ENCODE data around the gene HOMER2.

Gene HOMER2

DNA sequence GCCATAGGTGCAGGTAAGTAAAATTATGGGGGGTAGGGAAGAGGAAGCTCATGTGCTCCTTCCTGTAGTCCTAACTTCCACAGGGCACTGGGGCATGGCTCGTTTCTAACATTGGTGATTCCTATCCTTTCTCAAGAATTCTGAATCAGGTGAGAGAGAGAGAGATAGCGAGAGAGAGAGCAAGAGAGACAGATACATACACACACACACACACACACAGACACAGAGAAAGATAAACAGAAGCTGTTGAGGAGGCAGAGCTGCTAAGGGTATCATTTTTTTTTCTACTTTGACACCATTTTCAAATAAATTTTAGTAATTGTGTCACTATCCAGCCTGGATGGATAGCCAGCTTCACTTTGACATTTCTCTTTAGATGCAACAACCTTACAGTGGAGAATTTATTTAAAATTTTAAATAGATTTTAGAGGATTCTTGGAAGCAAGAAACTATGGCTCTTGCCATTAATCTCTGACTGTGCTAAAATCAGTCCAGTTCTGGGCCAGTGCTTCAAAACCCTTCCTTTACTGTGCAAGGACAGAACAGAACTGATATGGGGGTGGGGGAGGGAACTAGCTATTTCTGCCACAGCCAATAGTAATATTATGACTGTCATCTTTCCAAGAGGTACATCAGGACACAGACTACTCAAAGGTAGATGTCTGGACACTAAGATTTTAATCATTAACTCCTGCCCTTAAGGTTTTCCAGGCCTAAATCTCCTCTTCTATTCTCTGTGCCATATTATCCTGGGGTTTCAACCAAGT, 18.9 kb upstream of the HOMER2 start:
- H3K9me2 ChIP-seq (replicated peaks; ENCODE audit: low read depth, low read length): no peaks in the 10 kb centered on the region
- H3K4me2 ChIP-seq (ENCODE audit: low read depth, low read length, poor library complexity, severe bottlenecking): no peak overlapping the region
- H3K79me2 ChIP-seq (ENCODE audit: insufficient read depth, low read length): no peaks in the 10 kb centered on the region
- no peak overlapping the region for H3K9ac ChIP-seq (ENCODE audit: low read depth, low read length, poor library complexity, severe bottlenecking)
- no peak overlapping the region for H3K4me3 ChIP-seq (ENCODE audit: low read length, poor library complexity, severe bottlenecking)
- no peaks in the 10 kb centered on the region for H3K27me3 ChIP-seq (ENCODE audit: insufficient read depth, low read length, poor library complexity, severe bottlenecking)
- TF ChIP-seq EZH2phosphoT487 (IDR thresholded peaks at IDR 0.05; ENCODE audit: borderline replicate concordance): no peak
- TF ChIP-seq, protein P1, sequence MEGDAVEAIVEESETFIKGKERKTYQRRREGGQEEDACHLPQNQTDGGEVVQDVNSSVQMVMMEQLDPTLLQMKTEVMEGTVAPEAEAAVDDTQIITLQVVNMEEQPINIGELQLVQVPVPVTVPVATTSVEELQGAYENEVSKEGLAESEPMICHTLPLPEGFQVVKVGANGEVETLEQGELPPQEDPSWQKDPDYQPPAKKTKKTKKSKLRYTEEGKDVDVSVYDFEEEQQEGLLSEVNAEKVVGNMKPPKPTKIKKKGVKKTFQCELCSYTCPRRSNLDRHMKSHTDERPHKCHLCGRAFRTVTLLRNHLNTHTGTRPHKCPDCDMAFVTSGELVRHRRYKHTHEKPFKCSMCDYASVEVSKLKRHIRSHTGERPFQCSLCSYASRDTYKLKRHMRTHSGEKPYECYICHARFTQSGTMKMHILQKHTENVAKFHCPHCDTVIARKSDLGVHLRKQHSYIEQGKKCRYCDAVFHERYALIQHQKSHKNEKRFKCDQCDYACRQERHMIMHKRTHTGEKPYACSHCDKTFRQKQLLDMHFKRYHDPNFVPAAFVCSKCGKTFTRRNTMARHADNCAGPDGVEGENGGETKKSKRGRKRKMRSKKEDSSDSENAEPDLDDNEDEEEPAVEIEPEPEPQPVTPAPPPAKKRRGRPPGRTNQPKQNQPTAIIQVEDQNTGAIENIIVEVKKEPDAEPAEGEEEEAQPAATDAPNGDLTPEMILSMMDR (conservative IDR thresholded peaks at IDR 0.05; ENCODE audit: low read length): no peak
- H3K36me3 ChIP-seq (ENCODE audit: insufficient read depth, low read length): no peaks in the 10 kb centered on the region
- no peak overlapping the region for H2AFZ ChIP-seq (ENCODE audit: low read length)
- no peaks in the 10 kb centered on the region for H3K4me1 ChIP-seq (ENCODE audit: insufficient read depth, low read length, poor library complexity, severe bottlenecking)
- no peaks in the 10 kb centered on the region for H3F3A ChIP-seq (ENCODE audit: low read depth)
- no peaks in the 10 kb centered on the region for H3K9me3 ChIP-seq (ENCODE audit: insufficient read depth, low read depth, low read length)
- H4K20me1 ChIP-seq (ENCODE audit: insufficient read depth, low read length, poor library complexity, severe bottlenecking): no peaks in the 10 kb centered on the region

DNA sequence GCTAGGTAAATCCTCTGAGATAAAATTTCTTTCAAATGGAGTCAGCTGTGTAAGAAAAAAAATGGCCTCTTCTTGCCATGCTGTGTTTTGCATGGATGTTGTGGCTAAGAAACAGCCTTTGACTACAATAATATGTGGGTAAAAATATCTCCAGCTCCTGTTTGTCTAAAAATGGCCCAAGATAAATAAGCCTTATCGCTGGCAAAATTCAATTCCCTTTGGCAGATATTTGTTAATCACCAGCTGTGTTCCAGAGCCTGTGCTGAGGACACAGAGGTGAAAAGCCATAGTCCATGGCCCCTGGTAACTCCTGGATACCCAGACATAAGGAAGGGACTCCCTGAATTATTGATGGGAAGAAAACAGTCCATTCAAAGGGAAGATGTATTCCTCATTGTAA, 18.2 kb upstream of the HOMER2 start:
- H3K4me1 ChIP-seq (ENCODE audit: insufficient read depth, low read length, poor library complexity, severe bottlenecking): no peaks in the 10 kb centered on the region
- no peaks in the 10 kb centered on the region for H3F3A ChIP-seq (ENCODE audit: low read depth)
- no peak overlapping the region for H2AFZ ChIP-seq (ENCODE audit: low read length)
- no peak overlapping the region for H3K4me2 ChIP-seq (ENCODE audit: low read depth, low read length, poor library complexity, severe bottlenecking)
- H4K20me1 ChIP-seq (ENCODE audit: insufficient read depth, low read length, poor library complexity, severe bottlenecking): no peaks in the 10 kb centered on the region
- no peak overlapping the region for H3K9ac ChIP-seq (ENCODE audit: low read depth, low read length, poor library complexity, severe bottlenecking)
- no peak overlapping the region for H3K4me3 ChIP-seq (ENCODE audit: low read length, poor library complexity, severe bottlenecking)
- no peaks in the 10 kb centered on the region for H3K27me3 ChIP-seq (ENCODE audit: insufficient read depth, low read length, poor library complexity, severe bottlenecking)
- no peaks in the 10 kb centered on the region for H3K9me2 ChIP-seq (replicated peaks; ENCODE audit: low read depth, low read length)
- no peaks in the 10 kb centered on the region for H3K79me2 ChIP-seq (ENCODE audit: insufficient read depth, low read length)
- no peaks in the 10 kb centered on the region for H3K9me3 ChIP-seq (ENCODE audit: insufficient read depth, low read depth, low read length)
- TF ChIP-seq, protein P1 (conservative IDR thresholded peaks at IDR 0.05; ENCODE audit: low read length): no peak
- no peak for TF ChIP-seq EZH2phosphoT487 (IDR thresholded peaks at IDR 0.05; ENCODE audit: borderline replicate concordance)
- no peaks in the 10 kb centered on the region for H3K36me3 ChIP-seq (ENCODE audit: insufficient read depth, low read length)

DNA sequence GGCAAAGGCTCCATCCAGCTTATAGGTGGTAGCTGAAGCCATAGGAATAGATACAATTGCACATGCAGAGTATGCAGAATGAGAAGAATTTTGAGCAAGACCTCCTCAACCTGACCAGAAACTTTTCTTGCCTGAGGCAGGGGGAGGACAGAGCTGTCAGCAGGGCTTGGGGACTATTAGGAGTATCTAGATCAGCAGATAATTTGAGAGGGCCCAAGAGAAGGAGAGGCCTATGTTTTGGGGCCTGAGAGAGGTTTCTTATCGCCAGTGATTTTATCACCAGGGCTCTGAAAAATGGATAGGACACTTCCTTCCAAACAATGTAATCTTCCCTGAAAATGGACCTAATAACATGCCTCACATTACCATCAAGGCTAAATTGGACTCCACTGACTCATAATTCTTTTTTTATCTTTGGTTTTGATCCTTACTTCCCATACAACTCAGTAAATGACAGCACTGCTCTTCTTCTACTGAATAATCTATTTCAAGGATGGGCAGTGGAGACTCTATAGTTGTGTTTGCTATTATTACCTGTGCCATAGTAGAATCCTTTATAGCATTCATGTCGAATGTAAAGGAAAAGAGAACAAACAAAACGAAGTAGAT, 17.7 kb upstream of the HOMER2 start:
- H2AFZ ChIP-seq (ENCODE audit: low read length): no peak overlapping the region
- H3K9ac ChIP-seq (ENCODE audit: low read depth, low read length, poor library complexity, severe bottlenecking): no peak overlapping the region
- H3K79me2 ChIP-seq (ENCODE audit: insufficient read depth, low read length): no peaks in the 10 kb centered on the region
- no peaks in the 10 kb centered on the region for H3F3A ChIP-seq (ENCODE audit: low read depth)
- H3K4me2 ChIP-seq (ENCODE audit: low read depth, low read length, poor library complexity, severe bottlenecking): no peak overlapping the region
- H3K4me1 ChIP-seq (ENCODE audit: insufficient read depth, low read length, poor library complexity, severe bottlenecking): no peaks in the 10 kb centered on the region
- no peak overlapping the region for H3K4me3 ChIP-seq (ENCODE audit: low read length, poor library complexity, severe bottlenecking)
- H3K9me2 ChIP-seq (replicated peaks; ENCODE audit: low read depth, low read length): no peaks in the 10 kb centered on the region
- H3K36me3 ChIP-seq (ENCODE audit: insufficient read depth, low read length): no peaks in the 10 kb centered on the region
- H3K9me3 ChIP-seq (ENCODE audit: insufficient read depth, low read depth, low read length): no peaks in the 10 kb centered on the region
- TF ChIP-seq EZH2phosphoT487 (IDR thresholded peaks at IDR 0.05; ENCODE audit: borderline replicate concordance): no peak
- TF ChIP-seq, protein P1 (conservative IDR thresholded peaks at IDR 0.05; ENCODE audit: low read length): no peak
- no peaks in the 10 kb centered on the region for H3K27me3 ChIP-seq (ENCODE audit: insufficient read depth, low read length, poor library complexity, severe bottlenecking)
- H4K20me1 ChIP-seq (ENCODE audit: insufficient read depth, low read length, poor library complexity, severe bottlenecking): no peaks in the 10 kb centered on the region

Data from Loucy (cell line).